Lung (tissue), 12 donors: ENCODE data around the gene TRIM56. TPM values are rescaled to one million over a fixed set of nuclear protein-coding genes. Genes with fewer than 3 reads are reported as not detected.

ENCODE experiments used
- ATAC-seq: fragments of 200-7000 bp; cut with Tn5 transposase; one replicate; pipeline ENCODE4 v1.9.1; 2020; ENCODE audit warnings: moderate number of reproducible peaks; ENCODE audit not compliant: insufficient read depth, low FRiP score
- DNase-seq, 3 donors: peaks; one replicate each; pipeline ENCODE4 v3.0.0-alpha.2; 2013 to 2017
- H3K27ac ChIP-seq, 2 donors: one replicate each; pipeline ENCODE4 v1.5.1; 2013; ENCODE audit warnings: mild to moderate bottlenecking in 2 of 2, moderate library complexity in 2 of 2, control low read depth in 1 of 2, inconsistent platforms in 1 of 2, low read depth in 1 of 2, low read length in 1 of 2
- H3K27me3 ChIP-seq, 3 donors: one replicate each; pipeline ENCODE4 v1.5.1; 2013; ENCODE audit warnings: low read length in 2 of 3; ENCODE audit not compliant: control insufficient read depth in 3 of 3, insufficient read depth in 3 of 3
- H3K36me3 ChIP-seq, 4 donors: one replicate each; pipeline ENCODE4 v1.5.1; 2013; ENCODE audit warnings: low read length in 4 of 4, mild to moderate bottlenecking in 1 of 4, moderate library complexity in 1 of 4; ENCODE audit not compliant: control insufficient read depth in 4 of 4, insufficient read depth in 4 of 4
- H3K4me1 ChIP-seq, 5 donors: one replicate each; pipeline ENCODE4 v1.5.1; 2013; ENCODE audit warnings: low read length in 5 of 5, mild to moderate bottlenecking in 2 of 5, moderate library complexity in 1 of 5; ENCODE audit not compliant: control insufficient read depth in 5 of 5, insufficient read depth in 5 of 5
- H3K4me3 ChIP-seq: one replicate; pipeline ENCODE4 v1.5.1; 2013; ENCODE audit warnings: mild to moderate bottlenecking, control low read depth, moderate library complexity
- H3K9ac ChIP-seq, 2 donors: one replicate each; pipeline ENCODE4 v1.5.1; 2013; ENCODE audit warnings: low read length in 2 of 2, control low read depth in 1 of 2; ENCODE audit not compliant: insufficient read depth in 1 of 2
- H3K9me3 ChIP-seq, 4 donors: one replicate each; pipeline ENCODE4 v1.5.1; 2013; ENCODE audit warnings: low read length in 3 of 4, mild to moderate bottlenecking in 1 of 4, moderate library complexity in 1 of 4; ENCODE audit not compliant: control insufficient read depth in 4 of 4, insufficient read depth in 3 of 4
- WGBS, 2 donors: extraction: QIAGEN DNeasy Blood & Tissue Kit; methylation state at CpG; one replicate each; pipeline ENCODE4 v1.1.7; 2013; 5-methylcytosine and 5-hydroxymethylcytosine counted together
- polyA plus RNA-seq, 2 donors: library from polyadenylated mRNA; stranded (reverse); fragments of 200-250 nt; gene quantifications; one replicate each; pipeline ENCODE4 v1.2.1, GENCODE V29; 2013
- total RNA-seq, 2 donors: library from RNA; depleted of rRNA in 1 of 2; stranded (reverse); fragments of >200 nt in 1 of 2; gene quantifications; one replicate each; pipeline ENCODE4 v1.2.1, GENCODE V29; 2014 to 2021
- TF ChIP-seq, protein P1 (sequence below): IDR thresholded peaks from 2 replicates; pipeline ENCODE4 v1.5.1; 2012; ENCODE audit warnings: mild to moderate bottlenecking; ENCODE audit errors: control extremely low read depth, extremely low read depth
- donor health status: control.
- donor health status: control.
- donor health status: Bipolar disorder and iron deficiency.
- donor health status: healthy.
- donor health status: DM: yes; HTN: yes; CAD: no.

Gene TRIM56
- total and polyA plus RNA-seq, 4 donors: 14.4 to 56.6 (median 24.1) TPM

DNA sequence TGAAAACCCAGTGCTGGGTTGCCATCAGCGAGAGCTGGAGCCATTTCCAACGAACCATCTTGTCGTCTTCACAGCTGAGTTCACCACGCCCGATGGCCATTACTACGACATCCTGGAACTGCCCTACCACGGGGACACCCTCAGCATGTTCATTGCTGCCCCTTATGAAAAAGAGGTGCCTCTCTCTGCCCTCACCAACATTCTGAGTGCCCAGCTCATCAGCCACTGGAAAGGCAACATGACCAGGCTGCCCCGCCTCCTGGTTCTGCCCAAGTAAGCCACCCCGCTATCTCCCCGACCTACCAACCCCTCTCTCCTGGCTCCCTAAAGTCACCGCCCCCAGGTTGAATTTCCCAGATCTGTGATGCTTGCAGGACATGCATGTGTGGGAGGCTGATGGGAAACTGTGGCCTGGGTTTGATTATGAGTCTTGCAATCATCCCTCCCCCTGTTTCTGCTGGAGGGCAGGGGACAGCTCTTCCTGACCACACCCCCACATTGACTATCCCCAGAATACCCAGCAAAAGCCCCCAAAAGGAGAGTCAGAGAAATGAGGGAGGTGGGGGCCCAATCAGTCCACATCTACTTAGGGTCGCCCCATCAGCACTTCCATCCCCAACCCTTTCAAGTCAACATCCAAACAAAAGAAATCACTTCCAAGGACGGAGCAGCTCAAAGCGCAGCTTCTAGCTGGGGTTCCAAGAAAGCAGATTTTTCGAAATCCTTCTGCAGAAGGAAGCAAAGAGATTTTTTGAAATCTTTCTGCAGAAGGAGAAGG lies 48.5 kb downstream of the TRIM56 start:
- Histone ChIP-seq H3K9me3 (no peaks in the 10 kb centered on the region), H3K27ac (no peak overlapping the region), H3K36me3 (peaks cover 0 to 18% (median 5%) of the 10 kb centered on the region in 4 donors), H3K27me3 (no peaks in the 10 kb centered on the region), H3K9ac (no peak overlapping the region), H3K4me3 (no peak overlapping the region), H3K4me1 (peaks cover 0 to 14% (median 0%) of the 10 kb centered on the region in 5 donors)
- DNase-seq (no peak), ATAC-seq (no peak)
- 81 to 82% methylated on average over 15 of the region's 15 CpGs for WGBS, 2 donors
- TF ChIP-seq, protein P1, sequence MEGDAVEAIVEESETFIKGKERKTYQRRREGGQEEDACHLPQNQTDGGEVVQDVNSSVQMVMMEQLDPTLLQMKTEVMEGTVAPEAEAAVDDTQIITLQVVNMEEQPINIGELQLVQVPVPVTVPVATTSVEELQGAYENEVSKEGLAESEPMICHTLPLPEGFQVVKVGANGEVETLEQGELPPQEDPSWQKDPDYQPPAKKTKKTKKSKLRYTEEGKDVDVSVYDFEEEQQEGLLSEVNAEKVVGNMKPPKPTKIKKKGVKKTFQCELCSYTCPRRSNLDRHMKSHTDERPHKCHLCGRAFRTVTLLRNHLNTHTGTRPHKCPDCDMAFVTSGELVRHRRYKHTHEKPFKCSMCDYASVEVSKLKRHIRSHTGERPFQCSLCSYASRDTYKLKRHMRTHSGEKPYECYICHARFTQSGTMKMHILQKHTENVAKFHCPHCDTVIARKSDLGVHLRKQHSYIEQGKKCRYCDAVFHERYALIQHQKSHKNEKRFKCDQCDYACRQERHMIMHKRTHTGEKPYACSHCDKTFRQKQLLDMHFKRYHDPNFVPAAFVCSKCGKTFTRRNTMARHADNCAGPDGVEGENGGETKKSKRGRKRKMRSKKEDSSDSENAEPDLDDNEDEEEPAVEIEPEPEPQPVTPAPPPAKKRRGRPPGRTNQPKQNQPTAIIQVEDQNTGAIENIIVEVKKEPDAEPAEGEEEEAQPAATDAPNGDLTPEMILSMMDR: no peak

- no peak overlapping the region for H3K4me3 ChIP-seq
- no peak for DNase-seq
- TF ChIP-seq, protein P1: no peak
- H3K27ac ChIP-seq: no peak overlapping the region
- H3K36me3 ChIP-seq: peaks cover 0 to 18% (median 5%) of the 10 kb centered on the region in 4 donors
- H3K4me1 ChIP-seq: peaks cover 0 to 14% (median 0%) of the 10 kb centered on the region in 5 donors
- no peak for ATAC-seq
- 72 to 77% methylated on average over 6 of the region's 6 CpGs for WGBS, 2 donors
- peak overlapping the region in 1 of 2 donors; percentile 16 for H3K9ac ChIP-seq
- H3K27me3 ChIP-seq: no peaks in the 10 kb centered on the region
- no peaks in the 10 kb centered on the region for H3K9me3 ChIP-seq
Observed at GRCh38 chr7:101134399-101134980, 49.2 kb downstream of the TRIM56 start.

GRCh38 chr7:101137651-101138212 lies 52.5 kb downstream of the TRIM56 start:
- Histone ChIP-seq H3K9me3 (no peaks in the 10 kb centered on the region), H3K27me3 (no peaks in the 10 kb centered on the region), H3K36me3 (peaks cover 0 to 15% (median 5%) of the 10 kb centered on the region in 4 donors), H3K27ac (peak overlapping the region; percentile 49 to 82), H3K4me3 (no peak overlapping the region), H3K9ac (no peak overlapping the region), H3K4me1 (peaks cover 0 to 13% (median 0%) of the 10 kb centered on the region in 5 donors)
- WGBS, 2 donors: 72 to 74% methylated on average over 9 of the region's 9 CpGs
- no peak for ATAC-seq
- DNase-seq: no peak
- TF ChIP-seq, protein P1: no peak
